ENCODE data around the gene IGLL5. TPM values are rescaled to one million over a fixed set of nuclear protein-coding genes. Genes with fewer than 3 reads are reported as not detected.

IGLL5 gene
- total RNA-seq, 1 experiment from 2014 or later: not detected

DNA sequence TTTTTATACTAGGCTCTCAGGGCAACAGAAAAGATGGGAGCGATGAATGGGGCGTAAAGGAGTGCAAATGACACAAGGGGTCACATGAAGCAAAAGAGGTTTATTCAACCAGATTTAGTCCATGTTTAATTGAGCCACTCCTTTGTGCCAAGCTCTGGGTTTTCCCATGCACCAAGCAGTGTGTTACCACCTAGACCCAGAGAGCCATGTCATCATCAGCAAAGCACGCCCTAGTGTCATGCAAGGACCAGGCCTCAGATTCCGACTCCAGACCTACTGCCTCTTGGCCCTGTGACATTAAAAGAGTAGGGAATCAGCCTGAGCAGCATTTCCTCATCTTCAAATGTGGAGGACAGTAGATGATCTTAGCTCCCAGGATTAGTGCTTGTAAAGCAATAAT, 1.1 kb upstream of the IGLL5 start:
- Histone ChIP-seq H3K4me3 (ENCODE audit: insufficient read depth, low read depth, low read length) (no peak overlapping the region), H3K36me3 (replicated peaks; ENCODE audit: control insufficient read depth, insufficient read depth, low read length) (no peaks in the 10 kb centered on the region), H3K27me3 (ENCODE audit: control insufficient read depth, insufficient read depth, low read length) (no peaks in the 10 kb centered on the region; the same call in 1 of the 2 replicates)
- peak; percentile 7 for DNase-seq

DNA sequence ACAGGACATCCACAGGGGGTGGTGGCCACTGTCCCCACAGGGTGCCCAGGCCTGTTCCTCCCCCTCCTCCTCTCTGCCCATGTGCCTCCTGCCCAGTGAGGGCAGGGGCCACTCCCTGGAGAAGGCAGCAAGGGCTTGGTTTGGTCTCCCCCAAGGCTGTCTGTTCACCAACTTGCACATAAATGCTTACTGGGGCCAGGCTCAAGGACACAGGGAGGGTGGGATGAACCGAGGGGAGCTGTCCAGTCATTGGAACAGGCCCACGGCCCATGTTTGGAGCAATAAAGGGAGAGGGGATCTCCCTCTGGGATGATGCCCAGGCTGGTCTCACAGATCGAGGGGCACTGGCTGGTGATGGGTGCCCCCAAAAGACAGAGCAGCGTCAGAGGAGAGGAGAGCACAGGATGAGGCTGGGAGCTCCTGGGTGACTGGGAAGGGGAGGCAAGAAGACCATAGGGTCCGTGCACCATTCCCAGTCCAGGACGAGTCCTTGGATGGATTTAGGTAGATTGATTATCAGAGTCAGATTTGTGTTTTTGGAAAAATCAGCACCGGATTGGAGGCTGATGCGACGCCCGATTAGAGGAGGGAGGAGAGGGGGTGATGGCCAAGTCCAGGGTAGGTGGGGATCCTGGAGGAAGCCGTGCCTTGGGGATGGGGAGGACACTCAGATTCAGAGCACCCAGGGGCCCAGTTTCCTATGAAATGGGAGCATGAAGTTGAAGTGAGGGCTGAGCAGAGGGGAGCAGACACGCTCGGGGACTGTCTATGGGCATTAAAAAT, 1.1 kb downstream of the IGLL5 start:
- Histone ChIP-seq H3K36me3 (replicated peaks; ENCODE audit: control insufficient read depth, insufficient read depth, low read length) (no peaks in the 10 kb centered on the region), H3K4me3 (ENCODE audit: insufficient read depth, low read depth, low read length) (no peak overlapping the region), H3K27me3 (ENCODE audit: control insufficient read depth, insufficient read depth, low read length) (peaks cover 6% of the 10 kb centered on the region; the same call in 1 of the 2 replicates)
- DNase-seq: peak; percentile 34

DNA sequence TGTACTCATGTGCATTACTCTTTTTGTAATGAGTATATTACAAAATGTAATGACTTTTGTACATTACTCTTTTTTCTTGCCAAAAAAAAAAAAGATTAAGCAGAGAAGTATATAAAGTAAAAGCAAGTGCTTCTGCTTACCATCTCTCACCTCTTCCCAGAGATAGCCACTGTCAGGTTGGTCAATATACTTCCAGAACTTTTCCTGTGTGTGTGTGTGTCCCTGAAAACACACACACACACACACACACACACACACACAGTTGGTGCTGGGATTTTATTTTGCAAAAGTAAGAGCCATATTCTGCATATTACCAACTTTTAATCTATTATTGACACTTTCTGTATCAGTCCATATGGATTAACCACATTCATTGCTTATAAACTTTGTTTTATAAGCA, 2.5 kb downstream of the IGLL5 start:
- Histone ChIP-seq H3K4me3 (ENCODE audit: insufficient read depth, low read depth, low read length) (no peak overlapping the region), H3K27me3 (ENCODE audit: control insufficient read depth, insufficient read depth, low read length) (peaks cover 8% of the 10 kb centered on the region), H3K36me3 (replicated peaks; ENCODE audit: control insufficient read depth, insufficient read depth, low read length) (no peaks in the 10 kb centered on the region)
- DNase-seq: no peak

DNA sequence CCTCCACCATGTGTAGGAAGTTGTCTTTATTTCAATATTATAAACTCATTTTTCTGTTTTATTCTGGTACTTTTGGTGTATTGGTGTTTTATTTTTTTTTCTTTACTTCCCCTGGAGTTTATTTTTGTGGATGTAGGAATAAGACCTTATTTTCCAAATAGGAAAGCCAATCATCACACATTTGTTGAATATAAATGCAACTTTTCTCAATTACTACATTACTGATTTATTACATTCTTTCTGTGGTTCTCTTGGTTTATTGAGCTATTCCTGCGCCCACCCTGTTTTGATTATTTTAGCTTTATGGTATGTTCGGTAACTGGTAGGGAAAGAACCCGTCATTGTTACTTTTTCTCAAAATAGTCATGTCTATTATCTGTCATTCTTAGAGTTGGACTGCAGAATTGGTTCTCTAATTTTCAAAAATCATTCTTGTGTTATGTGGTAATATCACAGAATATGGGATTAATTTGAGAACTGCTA, 3.6 kb downstream of the IGLL5 start:
- H3K27me3 ChIP-seq (ENCODE audit: control insufficient read depth, insufficient read depth, low read length): peaks cover 10% of the 10 kb centered on the region
- no peaks in the 10 kb centered on the region for H3K36me3 ChIP-seq (replicated peaks; ENCODE audit: control insufficient read depth, insufficient read depth, low read length)
- no peak for DNase-seq
- no peak overlapping the region for H3K4me3 ChIP-seq (ENCODE audit: insufficient read depth, low read depth, low read length)

DNA sequence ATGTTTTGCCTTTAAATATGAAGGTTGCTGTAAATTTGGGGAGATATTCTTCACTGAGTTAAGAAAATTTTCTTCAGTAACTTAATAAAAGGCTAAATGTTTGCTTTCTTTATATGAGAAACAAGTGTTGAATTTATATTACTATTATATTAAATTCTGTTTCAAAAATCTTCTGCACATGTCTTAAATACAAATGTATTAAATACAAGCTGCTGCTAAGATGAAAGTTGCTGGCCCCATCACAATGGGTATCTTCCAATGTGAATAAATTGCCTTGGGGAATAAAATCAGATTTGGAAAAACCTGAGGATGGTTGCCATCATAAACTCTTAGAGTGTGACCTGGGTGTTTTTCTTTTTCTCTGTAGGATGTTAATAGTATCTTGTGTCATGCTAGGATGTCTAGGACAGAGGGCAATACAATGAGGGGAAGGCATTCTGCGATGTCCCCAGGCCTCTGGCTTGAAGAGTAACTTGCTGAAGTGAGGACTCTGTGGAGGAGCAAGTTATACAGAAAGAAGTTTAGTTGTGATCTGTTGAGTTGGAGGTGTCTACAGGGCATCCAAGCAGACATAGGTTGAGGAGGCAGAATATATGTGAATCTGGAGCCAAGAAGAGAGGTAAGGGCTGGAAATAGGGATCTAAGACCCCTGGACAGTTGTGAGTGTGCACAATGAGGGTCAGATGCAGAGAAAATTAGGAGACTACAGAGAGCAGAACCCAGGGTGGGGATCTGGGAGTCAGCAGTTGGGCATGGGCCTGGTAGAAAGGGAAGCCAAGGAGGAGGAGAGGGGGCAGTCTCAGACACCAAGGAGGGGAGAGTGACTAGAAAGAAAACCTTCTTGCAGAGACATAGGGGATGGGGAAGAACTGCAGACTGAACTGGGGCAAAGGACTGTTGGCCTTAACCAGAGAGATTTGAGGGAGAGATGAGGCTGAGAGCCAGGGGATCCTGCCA, 4.8 kb downstream of the IGLL5 start:
- no peaks in the 10 kb centered on the region for H3K36me3 ChIP-seq (replicated peaks; ENCODE audit: control insufficient read depth, insufficient read depth, low read length)
- DNase-seq: no peak
- H3K27me3 ChIP-seq (ENCODE audit: control insufficient read depth, insufficient read depth, low read length): peaks cover 12% of the 10 kb centered on the region
- H3K4me3 ChIP-seq (ENCODE audit: insufficient read depth, low read depth, low read length): no peak overlapping the region

DNA sequence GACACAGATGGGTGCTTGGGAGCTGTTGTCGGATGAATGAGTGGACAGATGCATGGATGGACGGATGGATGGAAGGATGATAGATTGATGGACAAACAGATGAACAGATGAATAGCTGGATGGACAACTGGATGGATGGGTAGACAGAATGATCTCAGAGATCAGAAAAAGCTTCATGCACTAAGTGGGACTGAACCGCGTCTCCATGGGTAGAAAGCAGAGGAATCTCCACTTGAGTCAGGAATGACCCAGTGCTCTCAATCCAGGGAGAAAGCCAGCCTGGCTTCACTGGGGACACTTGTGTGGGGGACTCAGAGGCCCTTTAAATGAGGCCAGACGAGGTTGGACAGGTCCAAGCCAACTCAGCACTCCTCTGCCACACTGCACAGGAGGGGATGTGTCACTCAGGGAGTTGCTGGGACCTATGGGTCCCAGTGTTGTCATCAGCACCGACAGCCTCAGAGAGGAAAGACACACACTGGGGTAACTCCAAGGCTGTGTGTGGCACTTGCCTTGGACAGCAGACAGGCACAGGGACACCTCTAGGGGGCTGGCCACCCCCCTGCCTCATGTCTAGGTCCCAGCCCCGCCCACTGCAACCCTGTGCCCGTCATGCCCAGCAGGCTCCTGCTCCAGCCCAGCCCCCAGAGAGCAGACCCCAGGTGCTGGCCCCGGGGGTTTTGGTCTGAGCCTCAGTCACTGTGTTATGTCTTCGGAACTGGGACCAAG, 5.6 kb downstream of the IGLL5 start:
- H3K4me3 ChIP-seq (ENCODE audit: insufficient read depth, low read depth, low read length): no peak overlapping the region
- H3K36me3 ChIP-seq (replicated peaks; ENCODE audit: control insufficient read depth, insufficient read depth, low read length): no peaks in the 10 kb centered on the region
- H3K27me3 ChIP-seq (ENCODE audit: control insufficient read depth, insufficient read depth, low read length): peaks cover 14% of the 10 kb centered on the region
- DNase-seq: peak; percentile 72

DNA sequence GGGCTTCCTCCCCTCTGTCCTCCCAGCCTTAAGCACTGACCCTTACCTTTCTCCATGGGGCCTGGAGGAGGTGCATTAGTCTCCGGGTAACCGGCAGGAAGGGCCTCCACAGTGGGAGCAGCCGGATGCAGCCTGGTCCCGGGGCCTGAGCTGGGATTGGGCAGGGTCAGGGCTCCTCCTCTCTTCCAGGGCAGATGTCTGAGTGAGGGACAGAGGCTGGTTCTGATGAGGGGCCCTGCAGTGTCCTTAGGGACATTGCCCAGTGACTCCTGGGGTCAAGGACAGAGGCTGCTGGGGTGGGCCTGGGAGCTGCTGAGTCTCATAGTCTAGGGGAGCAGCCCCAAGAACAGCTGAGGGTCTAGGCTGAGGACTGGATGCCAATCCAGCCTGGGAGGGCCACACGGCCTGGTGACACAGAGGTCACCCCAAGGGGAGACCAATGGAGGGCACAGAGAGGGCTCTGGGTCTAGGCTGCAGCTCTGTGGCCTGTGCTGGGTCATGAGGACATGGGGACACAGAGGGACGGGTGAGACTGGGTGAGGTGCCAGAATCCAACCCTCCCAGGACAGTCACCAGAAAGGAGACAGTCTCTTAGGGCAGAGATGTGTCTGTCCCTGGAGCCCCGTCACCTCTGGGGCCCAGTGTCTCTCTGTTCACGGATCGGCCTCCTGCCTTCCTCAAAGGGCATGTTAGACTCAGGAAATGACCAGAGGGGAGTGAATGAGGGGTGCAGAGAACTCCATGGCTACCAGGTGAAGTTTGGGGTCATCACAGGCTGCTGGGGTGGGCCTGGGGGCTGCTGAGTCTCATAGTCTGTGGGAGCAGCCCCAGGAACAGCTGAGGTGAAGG, 6.5 kb downstream of the IGLL5 start:
- Histone ChIP-seq H3K27me3 (ENCODE audit: control insufficient read depth, insufficient read depth, low read length) (peaks cover 14% of the 10 kb centered on the region), H3K36me3 (replicated peaks; ENCODE audit: control insufficient read depth, insufficient read depth, low read length) (no peaks in the 10 kb centered on the region), H3K4me3 (ENCODE audit: insufficient read depth, low read depth, low read length) (no peak overlapping the region)
- peak; percentile 64 for DNase-seq

DNA sequence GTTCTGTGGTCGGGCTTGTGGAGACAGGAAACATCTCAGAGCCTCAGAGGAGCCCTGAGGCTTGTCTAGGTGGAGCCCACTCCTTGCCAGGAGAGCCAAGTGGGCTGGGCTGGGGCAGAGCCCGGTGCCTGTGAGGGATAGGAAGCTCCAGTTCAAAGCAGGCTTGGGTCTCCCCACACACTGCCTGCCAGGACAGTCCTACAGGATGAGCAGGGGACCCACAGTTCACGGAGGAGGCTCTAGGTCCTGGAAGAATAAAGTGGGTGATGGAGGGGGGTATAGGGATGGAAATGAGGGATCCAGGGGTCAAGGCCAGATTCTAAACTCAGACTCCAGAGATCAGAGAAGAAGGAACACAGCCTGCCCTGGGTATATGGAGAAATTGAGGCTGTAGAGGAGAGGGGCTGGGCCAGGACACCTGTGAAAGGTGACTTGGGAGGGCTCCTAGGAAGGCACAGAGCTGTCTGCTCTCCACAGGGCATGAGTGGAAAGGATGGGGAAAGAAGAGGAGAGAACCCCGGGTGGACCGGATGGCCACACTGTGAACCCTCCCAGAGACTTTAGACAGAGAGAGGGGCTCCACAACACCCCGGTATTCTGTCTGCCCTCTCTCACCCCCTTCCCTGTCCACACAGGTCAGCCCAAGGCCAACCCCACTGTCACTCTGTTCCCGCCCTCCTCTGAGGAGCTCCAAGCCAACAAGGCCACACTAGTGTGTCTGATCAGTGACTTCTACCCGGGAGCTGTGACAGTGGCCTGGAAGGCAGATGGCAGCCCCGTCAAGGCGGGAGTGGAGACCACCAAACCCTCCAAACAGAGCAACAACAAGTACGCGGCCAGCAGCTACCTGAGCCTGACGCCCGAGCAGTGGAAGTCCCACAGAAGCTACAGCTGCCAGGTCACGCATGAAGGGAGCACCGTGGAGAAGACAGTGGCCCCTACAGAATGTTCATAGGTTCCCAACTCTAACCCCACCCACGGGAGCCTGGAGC, 7.4 kb downstream of the IGLL5 start:
- H3K27me3 ChIP-seq (ENCODE audit: control insufficient read depth, insufficient read depth, low read length): peaks cover 14% of the 10 kb centered on the region
- H3K36me3 ChIP-seq (replicated peaks; ENCODE audit: control insufficient read depth, insufficient read depth, low read length): no peaks in the 10 kb centered on the region
- H3K4me3 ChIP-seq (ENCODE audit: insufficient read depth, low read depth, low read length): no peak overlapping the region
- no peak for DNase-seq

DNA sequence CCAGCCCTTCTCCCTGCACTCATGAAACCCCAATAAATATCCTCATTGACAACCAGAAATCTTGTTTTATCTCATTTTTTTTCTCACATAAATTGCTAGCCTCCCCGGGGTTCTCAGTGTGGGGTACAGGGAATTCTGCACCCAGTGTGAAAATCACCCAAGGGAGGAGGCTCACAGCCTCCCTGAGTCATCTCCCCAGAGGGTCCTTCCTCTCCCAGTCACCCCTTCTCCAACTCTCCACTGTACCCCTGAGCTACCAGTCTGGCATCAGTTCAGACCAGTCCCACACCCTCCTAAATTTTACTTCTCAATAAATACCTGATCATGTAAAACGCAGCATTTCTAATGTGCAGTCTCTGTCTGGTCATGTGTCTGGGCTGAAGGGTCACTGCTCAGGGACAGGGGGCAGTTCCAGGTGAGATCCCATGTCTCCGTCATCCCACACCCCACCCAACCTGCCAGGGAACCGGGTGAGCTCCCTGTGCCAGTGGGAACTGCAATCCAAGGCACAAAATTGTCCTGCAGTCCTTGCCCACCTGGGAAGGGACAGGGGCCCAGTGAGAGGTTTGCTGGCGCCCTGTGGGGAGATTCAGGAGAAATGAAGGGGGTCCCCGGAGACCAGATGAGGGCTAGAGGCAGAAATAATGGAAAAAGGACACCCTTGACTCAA, 8.3 kb downstream of the IGLL5 start:
- Histone ChIP-seq H3K27me3 (ENCODE audit: control insufficient read depth, insufficient read depth, low read length) (peaks cover 14% of the 10 kb centered on the region), H3K4me3 (ENCODE audit: insufficient read depth, low read depth, low read length) (no peak overlapping the region), H3K36me3 (replicated peaks; ENCODE audit: control insufficient read depth, insufficient read depth, low read length) (no peaks in the 10 kb centered on the region)
- no peak for DNase-seq

DNA sequence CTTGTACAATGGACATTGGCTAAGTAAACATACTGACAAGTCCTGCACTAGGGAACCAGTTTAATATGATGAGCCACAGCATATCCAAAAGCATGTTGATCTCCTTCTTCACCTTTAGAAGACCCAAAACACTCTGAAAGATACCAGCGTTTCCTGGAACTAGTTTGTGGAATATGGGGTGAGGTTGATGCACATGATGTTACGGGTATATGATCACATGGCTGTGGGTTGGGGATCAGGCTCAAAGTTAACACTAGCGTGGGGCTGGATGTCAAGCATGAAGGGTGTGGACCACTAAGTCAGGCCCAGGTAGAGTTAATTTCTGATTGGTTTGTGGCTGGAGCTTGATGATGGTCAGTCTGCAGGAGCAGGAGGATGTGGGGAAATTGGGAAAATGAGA, 9.0 kb downstream of the IGLL5 start:
- peaks cover 14% of the 10 kb centered on the region for H3K27me3 ChIP-seq (ENCODE audit: control insufficient read depth, insufficient read depth, low read length)
- no peaks in the 10 kb centered on the region for H3K36me3 ChIP-seq (replicated peaks; ENCODE audit: control insufficient read depth, insufficient read depth, low read length)
- H3K4me3 ChIP-seq (ENCODE audit: insufficient read depth, low read depth, low read length): no peak overlapping the region
- no peak for DNase-seq

DNA sequence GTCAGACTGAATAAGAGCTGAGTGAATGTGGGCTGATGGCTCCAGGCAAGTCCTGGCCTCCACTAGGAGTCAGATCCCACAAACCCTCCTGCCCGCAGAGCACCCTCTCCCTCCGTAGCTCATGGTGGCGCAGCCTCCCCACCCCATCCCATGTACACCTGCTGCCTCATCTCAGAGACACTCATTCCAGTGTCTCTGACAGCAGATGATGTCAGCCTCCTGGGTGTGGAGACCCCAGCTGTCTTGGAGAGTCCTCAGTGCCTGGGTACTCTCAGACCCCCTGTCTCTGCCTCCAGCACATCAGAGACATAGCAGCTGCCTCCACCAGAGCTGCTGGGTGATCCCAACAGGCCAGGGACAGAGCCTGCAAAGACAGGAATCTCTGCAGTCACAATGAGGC, 9.5 kb downstream of the IGLL5 start:
- DNase-seq: no peak
- Histone ChIP-seq H3K36me3 (replicated peaks; ENCODE audit: control insufficient read depth, insufficient read depth, low read length) (no peaks in the 10 kb centered on the region), H3K27me3 (ENCODE audit: control insufficient read depth, insufficient read depth, low read length) (peaks cover 14% of the 10 kb centered on the region), H3K4me3 (ENCODE audit: insufficient read depth, low read depth, low read length) (no peak overlapping the region)

DNA sequence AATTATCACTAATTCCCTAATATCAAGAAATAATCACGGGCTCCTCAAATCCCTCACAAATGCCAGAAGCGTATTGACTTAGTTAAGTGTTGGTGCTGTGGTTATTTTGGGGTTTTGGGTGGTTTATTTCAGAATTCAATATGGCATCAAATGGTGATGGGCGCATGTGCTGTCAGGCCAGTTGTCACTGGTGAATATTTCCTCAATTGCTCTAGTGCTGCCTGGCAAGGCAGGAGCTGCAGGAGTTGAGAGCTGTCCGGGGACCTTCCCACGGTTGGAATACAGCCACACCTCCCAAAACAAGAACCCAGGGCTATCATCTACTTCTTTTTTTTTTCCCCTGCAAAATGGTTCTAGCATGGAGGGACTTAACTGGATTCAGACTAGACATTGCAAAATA, 10.3 kb downstream of the IGLL5 start:
- Histone ChIP-seq H3K4me3 (ENCODE audit: insufficient read depth, low read depth, low read length) (no peak overlapping the region), H3K27me3 (ENCODE audit: control insufficient read depth, insufficient read depth, low read length) (peaks cover 9% of the 10 kb centered on the region), H3K36me3 (replicated peaks; ENCODE audit: control insufficient read depth, insufficient read depth, low read length) (no peaks in the 10 kb centered on the region)
- DNase-seq: no peak
